RWPE2 (cell line): ENCODE data around the gene C1QTNF8.

Experiments
- ATAC-seq: fragments of 200-7000 bp; cut with Tn5 transposase; 3 replicates; pipeline ENCODE4 v1.9.1; 2021; ENCODE audit warnings: low read depth
- DNase-seq: peaks from one replicate; pipeline ENCODE4 v3.0.0-alpha.2; 2020; ENCODE audit warnings: low spot score
- H3K27ac ChIP-seq: fragments of 450-650 bp; 2 replicates; pipeline ENCODE4 v1.5.1; 2017; ENCODE audit warnings: mild to moderate bottlenecking; ENCODE audit not compliant: poor library complexity, severe bottlenecking
- H3K27me3 ChIP-seq: fragments of 250-450 bp; sonication (Bioruptor Pico); 2 replicates; pipeline ENCODE4 v1.5.1; 2021; ENCODE audit warnings: mild to moderate bottlenecking, moderate library complexity; ENCODE audit not compliant: insufficient read depth, poor library complexity, severe bottlenecking
- H3K36me3 ChIP-seq: fragments of 250-450 bp; sonication (Bioruptor Pico); 2 replicates; pipeline ENCODE4 v1.5.1; 2020; ENCODE audit warnings: low read depth, mild to moderate bottlenecking, moderate library complexity
- H3K4me1 ChIP-seq: fragments of 250-450 bp; sonication (Bioruptor Pico); 2 replicates; pipeline ENCODE4 v1.5.1; 2021; ENCODE audit warnings: mild to moderate bottlenecking, moderate library complexity; ENCODE audit not compliant: insufficient read depth, poor library complexity, severe bottlenecking
- H3K4me3 ChIP-seq: fragments of 250-450 bp; sonication (Bioruptor Pico); 2 replicates; pipeline ENCODE4 v1.5.1; 2021; ENCODE audit warnings: mild to moderate bottlenecking, moderate library complexity; ENCODE audit not compliant: severe bottlenecking
- H3K9me3 ChIP-seq: fragments of 250-450 bp; sonication (Bioruptor Pico); 2 replicates; pipeline ENCODE4 v1.5.1; 2021; ENCODE audit warnings: mild to moderate bottlenecking, moderate library complexity; ENCODE audit not compliant: severe bottlenecking
- TF ChIP-seq, protein P1 (sequence below): fragments of 450-650 bp; IDR thresholded peaks from one replicate; pipeline ENCODE4 v1.5.1; 2017; ENCODE audit warnings: mild to moderate bottlenecking, moderate library complexity; ENCODE audit not compliant: poor library complexity, severe bottlenecking

Gene C1QTNF8

DNA sequence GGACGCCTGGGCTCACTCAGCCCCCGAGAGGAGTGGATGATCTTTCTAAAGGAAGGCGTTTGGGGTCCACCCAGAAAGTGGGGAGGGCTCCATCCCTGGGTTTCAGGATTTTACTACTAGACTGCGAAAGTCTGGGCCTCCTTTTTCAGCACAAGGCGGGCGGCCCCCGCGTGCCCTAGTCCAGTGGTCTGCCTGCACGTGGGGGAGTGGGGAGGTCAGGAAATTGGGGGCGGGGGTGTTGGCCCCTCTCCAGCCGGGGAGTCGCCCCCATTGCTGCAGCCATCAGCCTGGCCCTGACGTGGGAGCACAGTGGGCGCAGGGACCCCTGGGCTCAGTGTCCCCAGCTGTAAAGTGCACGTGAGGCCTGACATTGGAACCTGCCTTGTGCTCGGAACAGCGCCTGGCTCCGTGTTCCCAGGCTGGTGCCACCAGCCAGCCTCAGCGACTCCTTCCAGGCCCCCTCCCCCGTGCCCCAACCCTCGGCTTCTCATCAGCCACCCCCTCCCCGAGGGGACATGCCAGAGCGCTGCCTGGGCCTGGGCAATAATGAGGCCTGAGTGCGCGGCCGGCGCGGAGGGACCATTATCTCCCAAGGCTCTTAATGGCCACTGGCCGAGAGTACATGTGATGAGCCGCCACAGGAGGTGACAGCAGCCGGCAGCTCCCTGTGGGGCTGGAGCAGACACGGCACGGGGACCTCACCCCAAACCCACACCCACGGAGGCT lies 2.4 kb upstream of the C1QTNF8 start:
- DNase-seq (no peak), ATAC-seq (no peak)
- no peaks in the 10 kb centered on the region for H3K9me3 ChIP-seq
- H3K36me3 ChIP-seq, result no peaks in the 10 kb centered on the region
- no peak overlapping the region for H3K4me3 ChIP-seq
- H3K27me3 ChIP-seq, result no peaks in the 10 kb centered on the region
- TF ChIP-seq, protein P1, sequence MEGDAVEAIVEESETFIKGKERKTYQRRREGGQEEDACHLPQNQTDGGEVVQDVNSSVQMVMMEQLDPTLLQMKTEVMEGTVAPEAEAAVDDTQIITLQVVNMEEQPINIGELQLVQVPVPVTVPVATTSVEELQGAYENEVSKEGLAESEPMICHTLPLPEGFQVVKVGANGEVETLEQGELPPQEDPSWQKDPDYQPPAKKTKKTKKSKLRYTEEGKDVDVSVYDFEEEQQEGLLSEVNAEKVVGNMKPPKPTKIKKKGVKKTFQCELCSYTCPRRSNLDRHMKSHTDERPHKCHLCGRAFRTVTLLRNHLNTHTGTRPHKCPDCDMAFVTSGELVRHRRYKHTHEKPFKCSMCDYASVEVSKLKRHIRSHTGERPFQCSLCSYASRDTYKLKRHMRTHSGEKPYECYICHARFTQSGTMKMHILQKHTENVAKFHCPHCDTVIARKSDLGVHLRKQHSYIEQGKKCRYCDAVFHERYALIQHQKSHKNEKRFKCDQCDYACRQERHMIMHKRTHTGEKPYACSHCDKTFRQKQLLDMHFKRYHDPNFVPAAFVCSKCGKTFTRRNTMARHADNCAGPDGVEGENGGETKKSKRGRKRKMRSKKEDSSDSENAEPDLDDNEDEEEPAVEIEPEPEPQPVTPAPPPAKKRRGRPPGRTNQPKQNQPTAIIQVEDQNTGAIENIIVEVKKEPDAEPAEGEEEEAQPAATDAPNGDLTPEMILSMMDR, result no peak
- H3K4me1 ChIP-seq, result no peaks in the 10 kb centered on the region
- no peak overlapping the region for H3K27ac ChIP-seq

DNA sequence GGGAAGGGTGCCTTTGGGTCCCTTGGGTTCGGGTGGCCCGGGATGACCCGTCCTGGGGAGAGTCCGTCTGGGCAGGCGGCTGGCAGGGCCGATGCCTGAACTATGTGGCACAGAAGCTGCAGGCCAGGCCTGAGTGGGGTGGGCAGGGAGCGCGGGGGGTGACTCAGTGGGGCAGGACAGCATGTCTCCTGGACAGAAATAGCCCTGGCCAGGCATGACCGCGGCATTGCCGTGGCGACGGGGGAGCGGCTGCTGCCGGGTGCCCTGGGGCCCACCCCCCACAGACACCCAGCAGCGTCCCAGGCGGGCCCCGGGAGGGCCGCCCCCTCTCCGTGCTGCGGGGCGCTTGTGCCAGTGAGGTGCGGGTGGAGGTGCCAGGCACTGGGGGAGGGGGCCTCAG lies 1.8 kb upstream of the C1QTNF8 start:
- TF ChIP-seq, protein P1, result no peak
- Histone ChIP-seq H3K4me3 (no peak overlapping the region), H3K4me1 (no peaks in the 10 kb centered on the region), H3K27ac (no peak overlapping the region), H3K36me3 (no peaks in the 10 kb centered on the region), H3K27me3 (no peaks in the 10 kb centered on the region), H3K9me3 (no peaks in the 10 kb centered on the region)
- no peak for DNase-seq
- ATAC-seq, result no peak

DNA sequence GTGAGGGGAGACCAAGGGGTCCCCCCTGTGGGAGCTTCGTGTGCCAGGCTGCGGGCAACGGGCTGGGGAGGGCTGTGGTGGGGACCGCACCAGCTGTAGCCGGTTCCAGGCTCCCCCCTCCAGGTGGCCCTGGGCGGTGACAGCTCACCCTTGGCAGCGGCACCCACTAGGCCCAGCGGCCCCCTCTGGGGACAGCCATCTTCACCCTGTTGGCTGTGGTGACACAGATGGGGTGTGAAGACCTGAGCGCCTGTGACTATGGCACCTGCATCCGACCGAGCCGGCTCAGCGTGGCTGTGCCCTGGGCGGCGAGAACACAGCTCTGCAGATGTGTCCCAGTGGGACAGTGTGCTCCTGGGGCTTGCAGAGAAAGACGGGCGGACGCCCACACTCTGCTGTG lies 1.1 kb upstream of the C1QTNF8 start:
- no peak overlapping the region for H3K4me3 ChIP-seq
- H3K4me1 ChIP-seq, result no peaks in the 10 kb centered on the region
- no peaks in the 10 kb centered on the region for H3K9me3 ChIP-seq
- H3K27ac ChIP-seq, result no peak overlapping the region
- ATAC-seq (no peak), DNase-seq (no peak)
- TF ChIP-seq, protein P1, result no peak
- H3K36me3 ChIP-seq, result no peaks in the 10 kb centered on the region
- no peaks in the 10 kb centered on the region for H3K27me3 ChIP-seq

DNA sequence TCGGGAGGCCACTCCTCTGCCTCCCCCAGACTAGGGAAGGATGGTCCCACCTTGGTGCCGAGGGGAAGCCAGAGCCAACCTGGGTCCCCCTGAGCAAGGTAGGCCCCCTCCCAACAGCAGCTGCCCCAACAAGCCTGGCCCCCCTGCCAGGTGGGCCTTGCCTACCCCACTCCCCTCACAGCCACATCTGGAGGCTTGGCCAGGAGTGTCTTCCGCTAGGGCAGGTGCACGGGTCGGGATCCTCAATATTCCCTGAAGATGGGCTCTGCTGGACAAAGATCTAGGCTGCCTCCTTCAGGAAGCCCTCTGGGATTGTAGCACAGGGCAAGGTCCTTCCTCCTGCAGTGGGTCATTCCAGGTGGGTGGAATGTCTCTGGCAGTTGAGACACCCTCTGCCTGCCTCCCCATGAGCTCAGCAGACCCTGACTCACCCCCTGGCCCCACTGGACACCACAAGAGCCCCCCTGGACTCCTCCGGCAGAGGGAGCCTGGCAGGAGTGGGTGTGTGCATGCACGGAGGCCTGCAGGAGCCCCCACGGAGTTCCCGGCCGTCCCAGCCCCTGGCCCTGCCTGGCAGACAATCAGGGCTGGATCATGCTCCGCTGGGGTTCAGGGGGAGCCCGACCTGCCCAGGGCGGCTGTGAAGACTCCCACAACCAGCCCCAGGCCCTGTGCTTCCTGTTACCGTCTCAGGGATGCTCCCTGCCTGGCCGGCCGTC lies 435 bp downstream of the C1QTNF8 start:
- TF ChIP-seq, protein P1, result no peak
- no peak overlapping the region for H3K27ac ChIP-seq
- H3K4me3 ChIP-seq, result no peak overlapping the region
- no peak for ATAC-seq
- H3K9me3 ChIP-seq, result no peaks in the 10 kb centered on the region
- H3K4me1 ChIP-seq, result no peaks in the 10 kb centered on the region
- no peaks in the 10 kb centered on the region for H3K27me3 ChIP-seq
- H3K36me3 ChIP-seq, result no peaks in the 10 kb centered on the region
- DNase-seq, result no peak
